H9 (cell line): ENCODE measurements around the gene WDR20. TPM values are rescaled to one million over a fixed set of nuclear protein-coding genes. Genes with fewer than 3 reads are reported as not detected.

Experiments used
- DNase-seq: peaks from one replicate; pipeline ENCODE4 v3.0.0-alpha.2; 2017
- H2AFZ ChIP-seq: one replicate; pipeline ENCODE4 v1.6.1; 2013; ENCODE audit warnings: mild to moderate bottlenecking, low read length, control low read depth, moderate library complexity
- H2AK5ac ChIP-seq: 2 replicates; pipeline ENCODE4 v1.6.1; 2013; ENCODE audit warnings: low read length, control low read depth, mixed read lengths; ENCODE audit not compliant: insufficient read length
- H2BK120ac ChIP-seq: one replicate; pipeline ENCODE4 v1.6.1; 2013; ENCODE audit warnings: low read depth, mild to moderate bottlenecking, low read length, control low read depth, inconsistent platforms; ENCODE audit not compliant: poor library complexity, severe bottlenecking
- H2BK12ac ChIP-seq: 2 replicates; pipeline ENCODE4 v1.6.1; 2013; ENCODE audit warnings: low read length, control low read depth, mixed read lengths, low read depth; ENCODE audit not compliant: insufficient read length
- H2BK15ac ChIP-seq: 2 replicates; pipeline ENCODE4 v1.6.1; 2013; ENCODE audit warnings: low read depth, low read length, control low read depth
- H2BK20ac ChIP-seq: one replicate; pipeline ENCODE4 v1.6.1; 2013; ENCODE audit warnings: low read depth, mild to moderate bottlenecking, low read length, control low read depth, inconsistent platforms; ENCODE audit not compliant: poor library complexity, severe bottlenecking
- H2BK5ac ChIP-seq: 2 replicates; pipeline ENCODE4 v1.6.1; 2013; ENCODE audit warnings: low read length, control low read depth, mixed read lengths; ENCODE audit not compliant: insufficient read length
- H3K14ac ChIP-seq: 2 replicates; pipeline ENCODE4 v1.6.1; 2013; ENCODE audit warnings: low read length, control low read depth; ENCODE audit not compliant: insufficient read depth
- H3K18ac ChIP-seq: 2 replicates; pipeline ENCODE4 v1.6.1; 2013; ENCODE audit warnings: low read depth, mild to moderate bottlenecking, mixed read lengths, low read length, control low read depth; ENCODE audit not compliant: insufficient read length
- H3K23ac ChIP-seq: 2 replicates; pipeline ENCODE4 v1.6.1; 2013; ENCODE audit warnings: low read length, control low read depth, mixed read lengths, low read depth; ENCODE audit not compliant: insufficient read length
- H3K23me2 ChIP-seq: 2 replicates; pipeline ENCODE4 v1.6.1; 2013; ENCODE audit warnings: low read depth, mild to moderate bottlenecking, mixed read lengths, low read length, control low read depth; ENCODE audit not compliant: insufficient read length, poor library complexity, severe bottlenecking
- H3K27ac ChIP-seq: 2 replicates; pipeline ENCODE4 v1.5.1; 2013; ENCODE audit warnings: low read length, control low read depth, mixed read lengths, low read depth; ENCODE audit not compliant: insufficient read length
- H3K27me3 ChIP-seq: 2 replicates; pipeline ENCODE4 v1.6.1; 2013; ENCODE audit warnings: low read length, control low read depth, inconsistent platforms; ENCODE audit not compliant: insufficient read depth
- H3K4ac ChIP-seq: 2 replicates; pipeline ENCODE4 v1.6.1; 2013; ENCODE audit warnings: low read depth, mild to moderate bottlenecking, control low read depth, inconsistent platforms, low read length, moderate library complexity
- H3K4me1 ChIP-seq: 2 replicates; pipeline ENCODE4 v1.6.1; 2013; ENCODE audit warnings: low read length, control low read depth, inconsistent platforms; ENCODE audit not compliant: insufficient read depth
- H3K4me2 ChIP-seq: 2 replicates; pipeline ENCODE4 v1.6.1; 2013; ENCODE audit warnings: low read length, control low read depth, mixed read lengths; ENCODE audit not compliant: insufficient read length, insufficient read depth
- H3K56ac ChIP-seq: 2 replicates; pipeline ENCODE4 v1.6.1; 2013; ENCODE audit warnings: low read depth, mild to moderate bottlenecking, mixed read lengths, low read length, control low read depth; ENCODE audit not compliant: insufficient read length
- H3K79me1 ChIP-seq: 2 replicates; pipeline ENCODE4 v1.6.1; 2013; ENCODE audit warnings: low read depth, mild to moderate bottlenecking, moderate library complexity, low read length, control low read depth, inconsistent platforms; ENCODE audit not compliant: insufficient read depth, poor library complexity, severe bottlenecking
- H3K79me2 ChIP-seq: 2 replicates; pipeline ENCODE4 v1.6.1; 2013; ENCODE audit warnings: low read length, control low read depth, inconsistent platforms; ENCODE audit not compliant: insufficient read depth
- H3K9ac ChIP-seq: 2 replicates; pipeline ENCODE4 v1.6.1; 2013; ENCODE audit warnings: low read length, control low read depth, mixed read lengths; ENCODE audit not compliant: insufficient read length; ENCODE audit errors: extremely low read depth
- H3K9me3 ChIP-seq: one replicate; pipeline ENCODE4 v1.6.1; 2013; ENCODE audit warnings: low read depth, low read length, inconsistent platforms; ENCODE audit not compliant: control insufficient read depth
- H3T11ph ChIP-seq: one replicate; pipeline ENCODE4 v1.6.1; 2013; ENCODE audit warnings: mild to moderate bottlenecking, low read length, control low read depth, inconsistent platforms
- H4K20me1 ChIP-seq: one replicate; pipeline ENCODE4 v1.6.1; 2013; ENCODE audit not compliant: control insufficient read depth, insufficient read length, insufficient read depth
- H4K5ac ChIP-seq: 2 replicates; pipeline ENCODE4 v1.6.1; 2013; ENCODE audit warnings: low read depth, mild to moderate bottlenecking, mixed read lengths, low read length, control low read depth; ENCODE audit not compliant: insufficient read length
- H4K8ac ChIP-seq: replicated peaks from 2 replicates; pipeline ENCODE4 v1.6.1; 2013; ENCODE audit warnings: low read length, control low read depth, mixed read lengths, low read depth; ENCODE audit not compliant: insufficient read length
- H4K91ac ChIP-seq: 2 replicates; pipeline ENCODE4 v1.6.1; 2013; ENCODE audit warnings: low read depth, mild to moderate bottlenecking, moderate library complexity, mixed read lengths, low read length, control low read depth; ENCODE audit not compliant: insufficient read length
- H3K27ac Mint-ChIP-seq, 3 experiments: 2 replicates in 2 of 3; 3 replicates in 1 of 3; pipeline ENCODE4 v1.8.0; 2020 to 2021; ENCODE audit warnings: mixed read lengths in 3 of 3, mild to moderate bottlenecking in 1 of 3, moderate library complexity in 1 of 3
- H3K27me3 Mint-ChIP-seq: 2 replicates; pipeline ENCODE4 v1.8.0; 2021; ENCODE audit warnings: low read depth, mild to moderate bottlenecking, moderate library complexity, mixed read lengths
- H3K36me3 Mint-ChIP-seq, 3 experiments: 2 replicates in 2 of 3; 3 replicates in 1 of 3; pipeline ENCODE4 v1.8.0; 2020 to 2021; ENCODE audit warnings: low read depth in 3 of 3, mixed read lengths in 3 of 3; ENCODE audit not compliant: insufficient read depth in 1 of 3
- H3K4me1 Mint-ChIP-seq, 2 experiments: 2 replicates each; pipeline ENCODE4 v1.8.0; 2020; ENCODE audit warnings: mixed read lengths in 2 of 2
- H3K4me3 Mint-ChIP-seq, 2 experiments: 2 replicates in 1 of 2; 3 replicates in 1 of 2; pipeline ENCODE4 v1.8.0; 2020 to 2021; ENCODE audit warnings: mild to moderate bottlenecking in 2 of 2, mixed read lengths in 2 of 2, moderate library complexity in 1 of 2
- H3K9me3 Mint-ChIP-seq, 2 experiments: 2 replicates in 1 of 2; 3 replicates in 1 of 2; pipeline ENCODE4 v1.8.0; 2020; ENCODE audit warnings: mild to moderate bottlenecking in 2 of 2, mixed read lengths in 2 of 2, moderate library complexity in 1 of 2
- WGBS: extraction: QIAGEN DNeasy Blood & Tissue Kit; methylation state at CpG from one replicate; pipeline ENCODE4 v1.1.7; 2013; ENCODE audit warnings: missing lambda C conversion rate, low lambda C conversion rate, mixed read lengths; ENCODE audit not compliant: insufficient read length; ENCODE audit errors: extremely low coverage; 5-methylcytosine and 5-hydroxymethylcytosine counted together
- total RNA-seq: library from RNA; stranded (reverse); gene quantifications from 2 replicates; pipeline ENCODE4 v1.2.1, GENCODE V29; 2021
- TF ChIP-seq, protein P1 (sequence below): fragments of 200-600 bp; sonication (generic); conservative IDR thresholded peaks from 3 replicates; pipeline ENCODE4 v1.8.0; 2021; ENCODE audit warnings: antibody characterized with exemption, mild to moderate bottlenecking

The WDR20 gene
- total RNA-seq, 1 experiment from 2014 or later, result 31.6 TPM

DNA sequence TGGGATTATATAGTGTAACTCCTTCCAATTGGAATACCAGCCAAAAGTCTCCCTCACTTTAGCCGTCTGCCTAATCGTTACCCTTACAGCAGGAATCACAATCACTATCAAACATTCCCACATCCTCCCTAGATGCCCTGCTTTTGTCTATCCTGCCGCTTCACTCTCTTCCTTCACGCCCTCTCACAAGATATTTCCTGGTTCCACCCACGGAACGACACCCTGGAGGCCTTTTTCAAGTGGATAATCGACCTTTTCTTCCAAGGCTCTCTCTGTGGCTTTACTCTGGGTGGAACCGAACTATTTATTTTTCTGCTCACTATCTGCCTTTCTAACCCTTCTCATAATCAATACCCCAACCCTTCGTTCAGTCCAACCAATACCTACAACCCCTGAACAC, 106.4 kb downstream of the WDR20 start:
- no peak overlapping the region for H4K91ac ChIP-seq
- H4K20me1 ChIP-seq, result no peaks in the 10 kb centered on the region
- no peak overlapping the region for H3T11ph ChIP-seq
- H3K18ac ChIP-seq, result no peak overlapping the region
- H3K27me3 ChIP-seq, result peaks cover 3% of the 10 kb centered on the region; the same call in 1 of the 2 replicates
- H3K14ac ChIP-seq, result no peak overlapping the region
- TF ChIP-seq, protein P1, sequence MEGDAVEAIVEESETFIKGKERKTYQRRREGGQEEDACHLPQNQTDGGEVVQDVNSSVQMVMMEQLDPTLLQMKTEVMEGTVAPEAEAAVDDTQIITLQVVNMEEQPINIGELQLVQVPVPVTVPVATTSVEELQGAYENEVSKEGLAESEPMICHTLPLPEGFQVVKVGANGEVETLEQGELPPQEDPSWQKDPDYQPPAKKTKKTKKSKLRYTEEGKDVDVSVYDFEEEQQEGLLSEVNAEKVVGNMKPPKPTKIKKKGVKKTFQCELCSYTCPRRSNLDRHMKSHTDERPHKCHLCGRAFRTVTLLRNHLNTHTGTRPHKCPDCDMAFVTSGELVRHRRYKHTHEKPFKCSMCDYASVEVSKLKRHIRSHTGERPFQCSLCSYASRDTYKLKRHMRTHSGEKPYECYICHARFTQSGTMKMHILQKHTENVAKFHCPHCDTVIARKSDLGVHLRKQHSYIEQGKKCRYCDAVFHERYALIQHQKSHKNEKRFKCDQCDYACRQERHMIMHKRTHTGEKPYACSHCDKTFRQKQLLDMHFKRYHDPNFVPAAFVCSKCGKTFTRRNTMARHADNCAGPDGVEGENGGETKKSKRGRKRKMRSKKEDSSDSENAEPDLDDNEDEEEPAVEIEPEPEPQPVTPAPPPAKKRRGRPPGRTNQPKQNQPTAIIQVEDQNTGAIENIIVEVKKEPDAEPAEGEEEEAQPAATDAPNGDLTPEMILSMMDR, result no peak
- no peak overlapping the region for H2BK15ac ChIP-seq
- Mint-ChIP-seq H3K4me3 (no peak overlapping the region), H3K27ac (no peak overlapping the region), H3K36me3 (no peaks in the 10 kb centered on the region), H3K27me3 (peaks cover 10% of the 10 kb centered on the region), H3K9me3 (no peaks in the 10 kb centered on the region), H3K4me1 (peaks cover 5 to 7% of the 10 kb centered on the region in 2 experiments)
- no peak overlapping the region for H3K4ac ChIP-seq
- H3K4me2 ChIP-seq, result no peak overlapping the region
- no peak overlapping the region for H2AFZ ChIP-seq
- no peak overlapping the region for H3K23ac ChIP-seq
- no peak overlapping the region for H2AK5ac ChIP-seq
- H3K9ac ChIP-seq, result no peak overlapping the region
- H3K4me1 ChIP-seq, result peaks cover 4% of the 10 kb centered on the region; the same call in 1 of the 2 replicates
- H4K8ac ChIP-seq, result no peak overlapping the region
- no peaks in the 10 kb centered on the region for H3K79me2 ChIP-seq
- H4K5ac ChIP-seq, result no peak overlapping the region
- no peak overlapping the region for H2BK5ac ChIP-seq
- H3K56ac ChIP-seq, result no peak overlapping the region
- no peak overlapping the region for H2BK20ac ChIP-seq
- no peaks in the 10 kb centered on the region for H3K79me1 ChIP-seq
- no peak overlapping the region for H2BK12ac ChIP-seq
- WGBS, result 100% methylated on average over 1 of the region's 9 CpGs
- no peak for DNase-seq
- no peak overlapping the region for H3K27ac ChIP-seq
- no peaks in the 10 kb centered on the region for H3K23me2 ChIP-seq
- H2BK120ac ChIP-seq, result no peak overlapping the region
- H3K9me3 ChIP-seq, result no peaks in the 10 kb centered on the region
